IPS DF 6.9 (cell line): Measurements from ENCODE around the gene FBP1.

Experiments used
- DNase-seq: peaks from one replicate; pipeline ENCODE4 v3.0.0-alpha.2; 2013; ENCODE audit warnings: low read depth, low spot score
- H3K27ac ChIP-seq: one replicate; pipeline ENCODE4 v1.5.1; 2013; ENCODE audit warnings: low read length, control low read depth
- H3K27me3 ChIP-seq: 2 replicates; pipeline ENCODE4 v1.6.1; 2013; ENCODE audit warnings: mild to moderate bottlenecking, low read length; ENCODE audit not compliant: control insufficient read depth, insufficient read depth
- H3K36me3 ChIP-seq: 2 replicates; pipeline ENCODE4 v1.6.1; 2013; ENCODE audit warnings: low read length; ENCODE audit not compliant: control insufficient read depth, insufficient read depth
- H3K4me1 ChIP-seq: 2 replicates; pipeline ENCODE4 v1.6.1; 2013; ENCODE audit warnings: low read length; ENCODE audit not compliant: control insufficient read depth, insufficient read depth
- H3K4me3 ChIP-seq: 2 replicates; pipeline ENCODE4 v1.5.1; 2013; ENCODE audit warnings: mild to moderate bottlenecking, low read length
- H3K9me3 ChIP-seq: 2 replicates; pipeline ENCODE4 v1.6.1; 2013; ENCODE audit warnings: low read length, inconsistent platforms; ENCODE audit not compliant: control insufficient read depth, insufficient read depth
- WGBS: extraction: QIAGEN DNeasy Blood & Tissue Kit; methylation state at CpG from one replicate; pipeline ENCODE4 v1.1.7; 2013; ENCODE audit warnings: mixed read lengths, missing lambda C conversion rate; ENCODE audit not compliant: insufficient read length, insufficient coverage; 5-methylcytosine and 5-hydroxymethylcytosine counted together

FBP1 gene

DNA sequence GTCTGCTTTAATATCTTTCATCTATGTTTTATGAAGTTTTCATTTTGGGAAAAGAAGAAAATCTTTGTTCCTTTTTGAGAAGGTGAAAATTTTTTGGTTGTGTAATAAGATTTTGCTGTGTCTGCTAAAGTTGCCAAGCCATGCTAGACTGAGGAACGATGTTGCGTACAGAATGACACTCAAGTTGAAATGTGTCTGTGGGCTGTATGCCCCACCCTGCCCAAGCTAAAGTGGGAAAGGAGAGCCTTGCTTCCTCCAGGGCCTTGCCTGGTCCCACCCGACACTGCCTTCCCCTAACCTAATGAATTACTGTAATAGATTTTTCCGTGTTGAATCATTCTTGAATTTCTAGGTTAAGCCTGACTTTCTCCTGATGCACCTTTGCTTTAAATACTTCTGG, 81.9 kb downstream of the FBP1 start:
- no peak for DNase-seq
- WGBS = no CpG with 5 or more reads among the region's 4 CpGs
- no peaks in the 10 kb centered on the region for H3K4me1 ChIP-seq

DNA sequence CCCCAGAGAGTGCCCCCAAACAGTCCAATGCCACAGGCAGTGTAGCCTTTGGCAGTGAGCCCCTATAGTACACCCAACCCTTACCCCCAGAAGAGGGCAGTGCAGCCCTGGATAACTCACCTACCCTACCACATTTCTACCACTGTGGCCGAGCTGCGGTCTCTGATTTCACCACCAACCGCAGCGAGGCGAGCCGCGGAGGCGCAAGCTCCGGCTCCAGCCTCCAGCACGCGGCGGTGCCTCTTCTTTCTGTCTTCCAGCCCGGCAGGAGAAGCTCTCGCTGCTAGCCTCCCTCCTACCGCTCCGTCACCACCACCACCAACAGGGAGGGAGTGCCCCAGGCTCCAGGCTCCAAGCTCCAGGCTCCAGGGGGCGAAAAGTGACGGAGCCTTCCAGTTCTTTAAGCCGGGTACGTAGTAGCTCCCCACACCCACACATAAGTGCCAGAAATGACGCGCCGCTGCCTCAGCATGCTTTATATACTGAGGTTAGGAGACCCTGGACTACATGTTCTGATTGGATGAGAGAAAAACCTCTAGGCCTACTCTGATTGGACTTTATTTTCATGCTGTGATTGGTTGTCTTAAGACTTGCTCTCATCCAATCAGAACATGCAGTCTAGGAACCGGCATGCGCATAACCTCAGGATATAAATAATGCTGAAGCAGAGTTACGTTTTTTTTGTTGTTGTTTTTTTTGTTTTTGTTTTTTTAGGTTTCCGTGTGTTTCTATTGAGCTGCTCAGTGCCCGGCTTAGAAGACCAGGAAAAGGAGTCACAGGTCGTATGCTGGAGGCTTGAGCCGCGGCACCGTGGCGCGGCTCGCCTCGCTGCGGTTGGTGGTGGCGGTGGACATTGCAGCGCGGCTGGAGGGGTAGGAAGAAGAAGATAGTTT, 84.6 kb downstream of the FBP1 start, which contains the start of gene PCAT7:
PCAT7 (plus strand) TSS at position 645 of the 893 bp plus-strand sequence.
- Histone ChIP-seq H3K27me3 (no peaks in the 10 kb centered on the region), H3K36me3 (no peaks in the 10 kb centered on the region), H3K4me1 (no peaks in the 10 kb centered on the region), H3K27ac (no peak within 1 kb of the TSS), H3K9me3 (no peaks in the 10 kb centered on the region), H3K4me3 (peak within 1 kb of the TSS; percentile 90)
- DNase-seq = peak; percentile 57
- WGBS = no CpG with 5 or more reads among the region's 40 CpGs

More for the DNA sequence above, 81.9 kb downstream of the FBP1 start:
- Histone ChIP-seq H3K27me3 (no peaks in the 10 kb centered on the region), H3K27ac (no peak overlapping the region), H3K4me3 (no peak overlapping the region), H3K9me3 (no peaks in the 10 kb centered on the region), H3K36me3 (no peaks in the 10 kb centered on the region)

DNA sequence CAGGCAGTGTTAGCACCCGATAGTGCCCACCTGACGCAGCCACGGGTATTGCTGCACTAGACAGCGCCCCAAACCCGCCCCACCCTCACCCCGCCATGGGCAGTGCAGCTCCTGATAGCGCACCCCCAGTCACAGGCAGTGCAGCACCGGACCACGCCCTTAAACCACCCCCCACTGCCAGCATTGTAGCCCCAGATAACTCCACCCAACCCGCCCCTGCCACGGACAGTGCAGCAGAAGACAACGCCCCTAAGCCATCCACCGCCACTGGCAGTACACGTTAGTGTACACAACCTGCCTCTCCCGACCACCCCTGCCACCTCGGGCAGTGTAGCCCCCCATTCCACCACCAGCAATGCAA, 85.3 kb downstream of the FBP1 start:
- Histone ChIP-seq H3K27ac (no peak overlapping the region), H3K4me3 (peak overlapping the region; percentile 90; the same call in 1 of the 2 replicates)
- no CpG with 5 or more reads among the region's 16 CpGs for WGBS

More for the DNA sequence above, 85.3 kb downstream of the FBP1 start:
- DNase-seq = no peak
- H3K4me1 ChIP-seq = no peaks in the 10 kb centered on the region
- no peaks in the 10 kb centered on the region for H3K36me3 ChIP-seq
- no peaks in the 10 kb centered on the region for H3K9me3 ChIP-seq
- H3K27me3 ChIP-seq = no peaks in the 10 kb centered on the region
